SK-N-DZ (cell line): ENCODE measurements around the gene ODAD3.
"Not testable (repeated sequence)": the region's sequence is repeated elsewhere in the genome, so short reads cannot be mapped to it uniquely, and the experiment has no call there.

Experiments used
- DNase-seq: peaks from one replicate; pipeline ENCODE4 v3.0.0-alpha.2; 2015; ENCODE audit warnings: low spot score

ODAD3 gene

GRCh38 chr19:11460207-11460606 is 25.3 kb upstream of the ODAD3 start:
- DNase-seq, result no peak

- DNase-seq, result not testable (repeated sequence)
Measured at GRCh38 chr19:11458912-11459311, 24.0 kb upstream of the ODAD3 start.

- no peak for DNase-seq
Measured at GRCh38 chr19:11458236-11458900, 23.4 kb upstream of the ODAD3 start.

GRCh38 chr19:11457831-11458230 is 22.9 kb upstream of the ODAD3 start:
- no peak for DNase-seq

- DNase-seq, result no peak
Measured at GRCh38 chr19:11457115-11457514, 22.2 kb upstream of the ODAD3 start.

GRCh38 chr19:11456659-11457058 is 21.7 kb upstream of the ODAD3 start:
- no peak for DNase-seq

- DNase-seq, result not testable (repeated sequence)
Measured at GRCh38 chr19:11455233-11455554, 20.3 kb upstream of the ODAD3 start.

GRCh38 chr19:11453468-11454341 is 18.8 kb upstream of the ODAD3 start:
- no peak for DNase-seq

- no peak for DNase-seq
Measured at GRCh38 chr19:11452620-11453310, 17.8 kb upstream of the ODAD3 start.

- no peak for DNase-seq
Measured at GRCh38 chr19:11451871-11452619, 17.1 kb upstream of the ODAD3 start.

GRCh38 chr19:11451327-11451870 is 16.5 kb upstream of the ODAD3 start:
- DNase-seq, result no peak

- DNase-seq, result no peak
Measured at GRCh38 chr19:11450570-11451326, 15.8 kb upstream of the ODAD3 start.

GRCh38 chr19:11448923-11449554 is 14.1 kb upstream of the ODAD3 start:
- DNase-seq, result no peak

- no peak for DNase-seq
Measured at GRCh38 chr19:11448410-11448809, 13.5 kb upstream of the ODAD3 start.

GRCh38 chr19:11447347-11448262 is 12.7 kb upstream of the ODAD3 start:
- DNase-seq, result no peak

GRCh38 chr19:11446652-11447301 is 11.9 kb upstream of the ODAD3 start:
- no peak for DNase-seq

GRCh38 chr19:11446271-11446651 is 11.3 kb upstream of the ODAD3 start:
- DNase-seq, result no peak

- no peak for DNase-seq
Measured at GRCh38 chr19:11445141-11445540, 10.2 kb upstream of the ODAD3 start.

- no peak for DNase-seq
Measured at GRCh38 chr19:11444059-11444458, 9.1 kb upstream of the ODAD3 start.
